ENCODE results near the gene GOLGA6L7.
"Not testable (repeated sequence)": the region's sequence is repeated elsewhere in the genome, so short reads cannot be mapped to it uniquely, and the experiment has no call there.

GRCh38 chr15:28849271-28849670 lies 827 bp upstream of the GOLGA6L7 start:
- TF ChIP-seq CTCF (IDR thresholded peaks at IDR 0.05; ENCODE audit: low read depth, low read length, poor library complexity, severe bottlenecking); EZH2phosphoT487 (IDR thresholded peaks at IDR 0.05; ENCODE audit: borderline replicate concordance, low read length): not testable (repeated sequence)

Data from DOHH2 (cell line).